Right hindlimb (tissue), 1 donor: Measurements from ENCODE around the gene KCNH6.

Experiments used
- DNase-seq: peaks from one replicate; pipeline ENCODE4 v3.0.0-alpha.2; 2018

The KCNH6 gene

DNA sequence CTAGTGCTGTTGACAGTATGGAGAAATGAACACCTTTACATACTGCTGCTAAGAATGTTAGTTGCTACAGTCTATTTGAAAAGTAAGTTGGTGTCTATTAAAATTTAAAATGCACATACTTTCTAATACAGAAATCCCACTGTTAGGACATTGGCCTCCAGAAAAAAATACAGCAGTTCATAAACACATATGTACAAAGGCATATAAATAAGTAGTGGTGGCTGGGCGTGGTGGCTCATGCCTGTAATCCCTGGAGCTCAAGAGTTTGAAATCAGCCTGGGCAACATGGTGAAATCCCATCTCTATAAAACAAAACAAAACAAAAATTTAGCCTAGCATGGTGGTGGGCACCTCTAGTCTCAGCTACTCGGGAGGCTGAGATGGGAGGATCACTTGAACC, 40.2 kb downstream of the KCNH6 start:
- DNase-seq = no peak

GRCh38 chr17:63564562-63564961, 41.4 kb downstream of the KCNH6 start:
- DNase-seq = no peak

DNA sequence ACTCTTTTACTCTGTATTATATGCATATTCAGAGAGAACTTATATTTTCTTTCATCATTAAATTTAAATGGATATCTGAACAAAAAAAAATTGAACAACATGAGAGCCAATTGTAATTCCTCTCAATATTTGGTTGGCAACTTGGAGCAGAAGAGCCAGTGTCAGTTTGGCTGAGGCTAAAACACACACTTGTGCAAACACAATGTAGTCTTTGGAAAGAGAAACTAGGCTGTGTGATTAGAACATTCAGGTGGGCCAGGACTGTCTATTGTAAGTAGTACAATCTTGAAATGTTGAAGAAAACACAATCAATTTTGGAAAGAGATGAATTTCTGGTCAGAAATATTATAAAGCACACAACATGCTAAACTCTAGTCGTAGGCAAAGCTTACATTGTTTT, 44.1 kb downstream of the KCNH6 start:
- no peak for DNase-seq

DNA sequence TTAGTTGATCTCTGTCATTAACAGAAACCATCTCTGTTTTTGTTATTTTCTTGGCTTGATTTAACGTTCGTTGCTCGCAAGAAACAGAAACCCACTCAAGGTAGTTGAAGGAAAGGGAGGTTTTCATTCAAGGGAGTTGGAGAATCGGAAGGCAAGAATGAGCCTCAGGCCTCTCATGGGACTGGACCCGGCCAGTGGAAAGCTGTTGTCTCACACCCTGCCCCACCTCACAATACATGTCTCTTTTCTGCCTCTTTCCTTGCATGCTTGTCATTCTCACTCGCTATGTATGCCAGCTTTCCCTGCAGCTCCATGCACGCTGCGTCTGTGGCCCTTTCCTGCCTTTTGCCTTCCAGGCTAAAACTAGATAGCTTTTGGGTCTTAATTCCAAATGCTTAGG, 45.4 kb downstream of the KCNH6 start:
- DNase-seq = no peak

DNA sequence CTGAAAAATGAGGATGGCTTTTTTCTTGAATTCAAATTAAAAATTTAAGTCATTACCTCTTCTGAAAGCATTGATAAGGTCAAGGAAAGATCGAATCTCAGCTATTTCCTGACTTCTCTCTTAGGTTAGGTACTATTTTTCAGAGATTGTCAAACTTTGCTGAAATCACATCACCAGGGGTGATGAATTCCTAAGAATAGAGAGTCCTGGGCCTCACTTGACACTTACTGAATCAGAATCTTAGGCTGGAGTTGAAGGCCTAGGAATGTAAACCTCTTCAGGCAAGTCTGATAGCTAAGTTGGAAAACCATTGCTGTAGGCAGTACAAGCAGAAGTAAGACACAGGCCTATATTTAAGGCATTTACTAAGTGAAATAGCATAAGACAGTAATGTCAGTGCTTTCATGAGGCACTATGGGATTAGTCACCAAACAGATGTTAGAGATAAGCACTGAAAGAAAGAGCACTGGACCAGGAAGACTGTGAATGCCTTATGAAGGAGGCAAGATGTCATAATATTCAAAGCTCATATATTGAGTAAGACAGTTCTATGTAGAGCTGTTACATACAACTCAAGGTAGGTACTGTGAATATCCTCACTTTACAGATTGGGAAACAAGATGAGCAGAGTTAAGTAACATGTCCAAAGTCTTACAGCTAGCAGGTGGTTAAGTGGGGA, 48.6 kb downstream of the KCNH6 start:
- no peak for DNase-seq

GRCh38 chr17:63573634-63574033, 50.5 kb downstream of the KCNH6 start:
- DNase-seq = no peak

- DNase-seq = no peak
These were observed 55.0 kb downstream of the KCNH6 start for GRCh38 chr17:63578027-63578768.

- no peak for DNase-seq
These were observed 55.6 kb downstream of the KCNH6 start for GRCh38 chr17:63578769-63579111.

DNA sequence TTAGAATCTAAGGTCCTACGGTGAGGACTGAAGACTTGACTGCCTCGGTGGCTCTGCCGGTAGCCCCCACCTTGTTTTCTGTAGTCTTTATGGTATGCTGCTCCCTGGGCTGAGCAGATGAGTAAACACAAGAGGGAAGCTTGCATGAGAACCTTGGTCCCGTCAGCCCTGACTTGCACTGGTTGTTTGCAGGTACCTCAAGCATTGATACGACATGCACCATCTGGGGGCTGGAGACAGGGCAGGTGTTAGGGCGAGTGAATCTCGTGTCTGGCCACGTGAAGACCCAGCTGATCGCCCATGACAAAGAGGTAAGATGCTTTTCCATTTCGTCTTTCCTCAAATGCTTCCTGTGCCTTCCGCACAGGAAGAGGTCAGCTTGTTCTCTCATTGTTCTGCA, 56.5 kb downstream of the KCNH6 start:
- no peak for DNase-seq

GRCh38 chr17:63587770-63588169, 64.6 kb downstream of the KCNH6 start:
- DNase-seq = no peak

DNA sequence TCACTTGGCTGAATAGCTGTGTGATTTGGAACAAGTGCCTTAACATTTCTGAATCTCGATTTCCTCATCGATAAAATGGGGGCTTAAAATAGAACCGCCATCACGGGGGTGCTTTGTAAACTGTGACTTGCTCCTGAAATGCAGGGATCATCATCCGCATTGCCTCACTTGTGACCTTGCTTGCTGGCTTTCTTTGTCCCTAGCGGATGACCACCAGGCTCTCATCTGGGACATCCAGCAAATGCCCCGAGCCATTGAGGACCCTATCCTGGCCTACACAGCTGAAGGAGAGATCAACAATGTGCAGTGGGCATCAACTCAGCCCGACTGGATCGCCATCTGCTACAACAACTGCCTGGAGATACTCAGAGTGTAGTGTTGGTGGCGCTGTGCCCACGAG, 65.6 kb downstream of the KCNH6 start:
- DNase-seq = no peak

GRCh38 chr17:63589646-63590045, 66.5 kb downstream of the KCNH6 start:
- no peak for DNase-seq

- no peak for DNase-seq
These were observed 69.6 kb downstream of the KCNH6 start for GRCh38 chr17:63592797-63593196.

GRCh38 chr17:63595132-63595531, 72.0 kb downstream of the KCNH6 start:
- no peak for DNase-seq
